Activated naive CD4-positive, alpha-beta T cell treated with anti-CD3 and anti-CD28 coated beads, Interleukin-2, amount 10 ng/mL, durations not matched to agents 7 days and 5 days (primary cell): Measurements from ENCODE around the gene SEC62.

Source experiments
- CTCF ChIA-PET: fragments of 350-600 bp; sonication (Branson Sonifier 250); formaldehyde crosslinking; loops from one replicate; lab custom pipeline; 2021; ENCODE audit warnings: antibody characterized with exemption; lab: Charles Lee
- DNase-seq: peaks from one replicate; pipeline ENCODE4 v3.0.0-alpha.2; 2020
- H3K27ac Mint-ChIP-seq: one replicate; pipeline ENCODE4 v1.8.0; 2021; ENCODE audit warnings: mild to moderate bottlenecking, moderate library complexity, mixed read lengths
- H3K27me3 Mint-ChIP-seq: one replicate; pipeline ENCODE4 v1.8.0; 2021; ENCODE audit warnings: mild to moderate bottlenecking, mixed read lengths
- H3K36me3 Mint-ChIP-seq: one replicate; pipeline ENCODE4 v1.8.0; 2021; ENCODE audit warnings: mixed read lengths
- H3K4me1 Mint-ChIP-seq: one replicate; pipeline ENCODE4 v1.8.0; 2021; ENCODE audit warnings: mixed read lengths
- H3K4me3 Mint-ChIP-seq: one replicate; pipeline ENCODE4 v1.8.0; 2021; ENCODE audit warnings: mild to moderate bottlenecking, moderate library complexity, mixed read lengths
- H3K9me3 Mint-ChIP-seq: one replicate; pipeline ENCODE4 v1.8.0; 2021; ENCODE audit warnings: mixed read lengths

SEC62 gene

GRCh38 chr3:169952045-169952444 is 14.6 kb upstream of the SEC62 start:
- no peak for DNase-seq
- no peaks in the 10 kb centered on the region for H3K36me3 Mint-ChIP-seq
- H3K4me3 Mint-ChIP-seq: no peak overlapping the region
- no peaks in the 10 kb centered on the region for H3K9me3 Mint-ChIP-seq
- CTCF ChIA-PET: no interaction called here
- H3K27ac Mint-ChIP-seq: no peak overlapping the region
- H3K4me1 Mint-ChIP-seq: peaks cover 3% of the 10 kb centered on the region
- no peaks in the 10 kb centered on the region for H3K27me3 Mint-ChIP-seq

DNA sequence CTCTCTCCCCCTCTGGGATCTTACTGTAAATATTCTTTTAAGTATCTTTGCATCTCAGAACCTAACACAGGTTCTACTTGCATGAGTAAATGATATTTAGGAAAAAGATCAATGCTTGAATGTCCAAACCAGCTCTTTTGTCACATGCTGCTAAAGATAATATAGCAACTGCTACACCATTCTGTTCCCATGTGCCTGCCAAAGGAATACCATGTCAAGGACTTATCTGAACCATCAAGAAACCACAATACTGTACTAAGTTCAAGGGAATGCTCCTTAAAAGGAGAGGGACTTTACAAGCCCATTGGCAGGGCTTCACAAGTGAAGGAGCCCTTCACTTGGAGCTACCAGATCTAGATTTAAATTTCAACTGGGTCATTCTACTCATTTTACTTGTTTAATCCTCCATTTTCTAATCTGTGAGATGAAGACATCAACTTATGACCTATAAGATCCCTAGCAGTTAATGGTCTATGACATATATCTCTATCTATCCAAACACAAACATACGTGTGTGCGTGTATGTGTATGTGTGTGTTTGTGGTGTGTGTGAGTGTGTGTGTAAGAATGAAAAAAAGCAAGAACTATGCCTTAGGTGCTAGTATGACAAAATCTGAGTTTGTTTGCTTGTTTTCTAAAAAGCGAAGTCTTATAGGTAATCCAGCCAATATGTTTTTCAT is 13.0 kb upstream of the SEC62 start:
- CTCF ChIA-PET: interaction anchor here (0.7 kb wide), 1 partner anchor 13 kb away, joined by 3 read pairs; the partner anchor contains the start of gene SEC62

DNA sequence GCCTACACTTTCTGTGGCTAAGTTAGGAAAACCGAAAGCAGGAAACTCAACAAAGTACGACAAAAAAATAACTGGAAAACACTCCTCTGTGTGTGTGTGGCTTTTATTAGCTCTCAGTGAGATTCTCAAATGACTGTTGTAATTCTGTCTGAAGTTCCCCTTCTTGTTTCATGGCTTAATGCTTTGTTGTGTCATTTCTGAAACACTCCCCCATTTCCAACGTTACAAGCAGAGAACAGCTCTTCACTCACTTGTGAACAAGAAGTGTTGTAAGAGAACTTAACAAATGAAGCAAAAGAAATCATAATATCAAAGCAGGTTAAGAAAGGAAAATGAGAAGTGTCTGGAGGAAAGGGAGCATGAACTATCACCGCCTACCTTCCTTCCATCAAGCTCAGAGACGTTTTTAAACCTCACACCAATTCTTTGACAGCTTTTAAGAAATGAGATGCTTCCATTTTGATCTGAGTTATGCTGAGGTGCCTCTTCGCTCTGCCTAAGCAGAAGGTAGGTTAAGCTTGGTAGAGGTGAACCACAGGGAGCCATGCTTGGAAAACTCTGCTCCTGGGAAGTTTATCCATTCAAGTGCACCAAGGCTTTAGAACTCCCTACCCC is 12.4 kb upstream of the SEC62 start:
- Mint-ChIP-seq H3K9me3 (no peaks in the 10 kb centered on the region), H3K4me3 (no peak overlapping the region), H3K27ac (no peak overlapping the region), H3K27me3 (peaks cover 4% of the 10 kb centered on the region), H3K4me1 (peaks cover 3% of the 10 kb centered on the region), H3K36me3 (no peaks in the 10 kb centered on the region)
- CTCF ChIA-PET: interaction anchor here (0.5 to 0.7 kb wide), 2 partner anchors 13 to 113 kb away, joined by 3 read pairs; partner anchors contain the start of gene SEC62
- DNase-seq: no peak

More for the DNA sequence above, 13.0 kb upstream of the SEC62 start:
- Mint-ChIP-seq H3K27me3 (no peaks in the 10 kb centered on the region), H3K9me3 (no peaks in the 10 kb centered on the region), H3K27ac (no peak overlapping the region), H3K4me1 (peaks cover 3% of the 10 kb centered on the region), H3K4me3 (no peak overlapping the region), H3K36me3 (no peaks in the 10 kb centered on the region)
- no peak for DNase-seq

DNA sequence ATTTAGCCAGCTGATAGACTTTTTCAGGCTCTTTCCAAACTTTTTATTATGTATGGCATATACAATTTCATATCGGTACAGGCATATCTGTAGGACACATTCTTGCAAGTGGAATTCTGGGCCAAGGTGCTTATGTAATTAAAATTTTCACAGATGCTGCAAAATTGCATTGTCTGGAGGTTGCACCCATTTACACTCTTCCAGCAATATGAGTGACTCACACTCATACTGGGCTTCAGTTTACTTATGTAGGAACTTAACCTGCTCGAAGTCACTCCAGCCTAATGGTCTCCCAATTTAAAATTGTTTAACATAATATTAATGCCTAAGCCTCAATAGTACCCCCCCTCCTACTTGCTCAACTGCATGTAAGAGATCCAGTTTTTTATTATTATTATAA is 11.2 kb upstream of the SEC62 start:
- Mint-ChIP-seq H3K4me3 (no peak overlapping the region), H3K27me3 (peaks cover 10% of the 10 kb centered on the region), H3K36me3 (no peaks in the 10 kb centered on the region), H3K4me1 (peaks cover 3% of the 10 kb centered on the region), H3K27ac (no peak overlapping the region), H3K9me3 (no peaks in the 10 kb centered on the region)
- CTCF ChIA-PET: no interaction called here
- DNase-seq: no peak

DNA sequence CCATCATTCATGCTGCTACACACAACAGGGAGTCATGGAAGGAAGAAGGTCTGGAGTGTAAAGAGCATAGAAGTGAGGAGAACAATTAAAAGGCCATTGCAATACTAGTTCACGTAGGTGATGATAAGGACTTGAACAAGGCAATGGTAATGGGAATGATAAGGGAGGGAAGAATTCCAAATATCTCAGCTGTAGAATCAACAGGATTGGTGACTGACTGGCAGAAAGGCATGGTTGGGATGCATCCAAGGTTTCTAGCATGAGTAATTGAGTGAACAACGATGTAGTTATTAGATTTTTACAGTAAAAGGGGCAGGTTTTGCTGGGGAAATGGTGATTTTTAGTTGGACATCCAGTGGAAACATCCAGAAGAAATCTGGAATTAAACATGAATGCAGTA is 2.4 kb upstream of the SEC62 start:
- peaks cover 4% of the 10 kb centered on the region for H3K9me3 Mint-ChIP-seq
- no peak overlapping the region for H3K4me3 Mint-ChIP-seq
- CTCF ChIA-PET: no interaction called here
- H3K27ac Mint-ChIP-seq: no peak overlapping the region
- H3K4me1 Mint-ChIP-seq: peaks cover 32% of the 10 kb centered on the region
- H3K36me3 Mint-ChIP-seq: peaks cover 8% of the 10 kb centered on the region
- peaks cover 6% of the 10 kb centered on the region for H3K27me3 Mint-ChIP-seq
- DNase-seq: no peak

DNA sequence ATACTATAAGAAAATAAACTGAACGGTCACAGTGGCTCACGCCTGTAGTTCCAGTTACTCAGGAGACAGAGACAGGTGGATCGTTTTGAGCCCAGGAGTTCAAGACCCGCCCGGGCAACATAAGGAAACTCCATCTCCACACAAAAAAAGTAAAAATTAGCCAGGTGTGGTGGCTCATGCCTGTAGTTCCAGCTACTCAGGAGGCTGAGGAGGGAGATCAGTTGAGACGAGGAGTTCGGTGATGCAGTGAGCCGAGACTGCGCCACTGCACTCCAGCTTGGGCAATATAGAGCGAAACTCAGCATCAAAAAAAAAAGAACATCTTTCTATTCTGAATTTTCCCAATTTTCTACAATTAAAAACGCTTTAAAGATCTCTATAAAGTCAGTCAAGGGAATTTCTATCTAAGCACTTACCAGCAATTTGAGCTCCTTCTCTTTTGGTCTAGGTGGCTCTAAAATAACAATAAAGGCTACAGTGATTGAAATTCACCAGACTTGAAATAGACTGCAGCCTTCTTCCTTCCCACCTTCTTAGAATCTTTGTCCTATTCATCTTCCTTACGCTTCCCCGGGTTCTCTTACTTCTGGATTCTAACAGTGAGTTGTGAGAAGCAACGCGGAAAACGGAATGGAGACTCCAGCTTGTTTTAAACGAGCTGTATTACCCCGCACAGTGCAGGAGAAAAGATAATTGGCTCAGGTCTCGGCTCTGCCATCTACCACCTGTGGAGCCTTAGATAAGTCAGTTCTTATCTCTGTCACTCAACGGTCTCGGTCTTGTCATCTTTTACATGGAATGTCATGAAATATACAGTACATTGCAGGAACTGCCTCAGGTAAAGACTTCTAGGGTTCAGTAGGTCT is 812 bp upstream of the SEC62 start:
- H3K9me3 Mint-ChIP-seq: peaks cover 4% of the 10 kb centered on the region
- CTCF ChIA-PET: interaction anchor here (0.6 to 3.0 kb wide), 9 partner anchors 15 to 203 kb away, joined by 3 to 9 read pairs (median 3); partner anchors contain the start of genes GPR160, LRRC34 and LRRIQ4
- DNase-seq: no peak
- H3K4me1 Mint-ChIP-seq: peaks cover 42% of the 10 kb centered on the region
- H3K27me3 Mint-ChIP-seq: no peaks in the 10 kb centered on the region
- H3K27ac Mint-ChIP-seq: peak overlapping the region; percentile 98
- peak overlapping the region; percentile 96 for H3K4me3 Mint-ChIP-seq
- H3K36me3 Mint-ChIP-seq: peaks cover 14% of the 10 kb centered on the region

DNA sequence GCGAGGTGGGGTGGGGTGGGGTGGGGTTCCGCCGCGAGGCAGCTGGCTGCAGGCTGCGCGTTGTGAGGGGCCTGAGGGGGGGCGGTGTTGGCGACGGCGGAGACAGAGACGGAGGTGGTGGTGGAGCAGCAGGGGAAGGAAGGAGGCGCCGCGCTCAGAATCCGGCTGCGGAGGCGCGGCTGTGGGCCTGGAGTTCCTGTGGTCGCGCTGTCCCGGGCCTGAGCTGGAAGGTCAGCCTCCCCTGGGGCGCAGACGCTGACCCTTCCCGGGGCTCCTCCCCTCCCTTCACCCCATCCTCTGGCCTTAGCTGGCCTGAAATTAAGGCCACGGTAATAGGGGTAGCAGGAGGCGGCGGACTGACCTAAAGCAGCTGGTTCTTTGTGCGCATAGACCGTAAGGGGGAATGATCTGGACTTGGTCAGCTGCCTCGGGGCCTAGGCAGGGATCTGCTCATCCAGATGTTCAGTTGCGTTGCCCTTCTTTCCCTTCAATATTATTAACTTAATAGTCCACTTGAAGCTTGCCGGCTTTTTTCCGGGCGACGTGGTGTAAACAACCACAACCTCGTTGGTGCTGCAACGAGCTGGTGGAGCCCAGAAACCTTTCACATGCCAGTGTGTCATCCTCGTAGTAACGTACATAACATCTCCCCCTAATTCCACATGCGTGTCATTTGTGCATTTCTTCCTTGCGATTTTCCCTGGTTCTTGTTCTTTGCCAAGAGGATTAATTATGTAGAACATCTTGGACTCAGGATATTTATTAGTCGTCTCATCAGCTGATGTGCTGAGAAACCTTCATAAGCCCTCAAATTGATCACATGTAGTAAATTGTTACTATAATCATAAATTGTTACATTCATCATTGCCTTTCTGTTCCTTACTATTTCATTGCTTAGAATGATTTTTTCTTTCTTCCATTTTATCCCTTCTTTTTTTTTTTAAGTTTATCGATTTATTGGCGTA is 626 bp downstream of the SEC62 start:
- Mint-ChIP-seq H3K4me3 (peak overlapping the region; percentile 96), H3K27me3 (no peaks in the 10 kb centered on the region), H3K36me3 (peaks cover 20% of the 10 kb centered on the region), H3K4me1 (peaks cover 50% of the 10 kb centered on the region), H3K9me3 (peaks cover 4% of the 10 kb centered on the region), H3K27ac (peak overlapping the region; percentile 98)
- CTCF ChIA-PET: interaction anchor here (0.5 to 3.0 kb wide), 11 partner anchors 13 to 204 kb away, joined by 3 to 9 read pairs (median 3); partner anchors contain the start of genes GPR160 and TERC
- DNase-seq: peak; percentile 56

GRCh38 chr3:169968224-169968885 is 1.7 kb downstream of the SEC62 start:
- Mint-ChIP-seq H3K4me3 (peak overlapping the region; percentile 96), H3K4me1 (peaks cover 54% of the 10 kb centered on the region), H3K27ac (no peak overlapping the region), H3K27me3 (no peaks in the 10 kb centered on the region), H3K36me3 (peaks cover 23% of the 10 kb centered on the region), H3K9me3 (peaks cover 4% of the 10 kb centered on the region)
- CTCF ChIA-PET: interaction anchor here (1.1 to 3.0 kb wide), 4 partner anchors 38 to 143 kb away, joined by 3 to 9 read pairs (median 5); partner anchors contain the start of gene GPR160
- DNase-seq: no peak

- CTCF ChIA-PET: interaction anchor here (0.7 kb wide), 1 partner anchor 31 kb away, joined by 3 read pairs; no protein-coding TSS in a partner anchor
- no peak overlapping the region for H3K4me3 Mint-ChIP-seq
- H3K9me3 Mint-ChIP-seq: peaks cover 3% of the 10 kb centered on the region
- DNase-seq: no peak
- H3K27me3 Mint-ChIP-seq: no peaks in the 10 kb centered on the region
- H3K36me3 Mint-ChIP-seq: peaks cover 30% of the 10 kb centered on the region
- H3K27ac Mint-ChIP-seq: no peak overlapping the region
- H3K4me1 Mint-ChIP-seq: peaks cover 60% of the 10 kb centered on the region
These were observed 2.8 kb downstream of the SEC62 start for GRCh38 chr3:169969174-169970095.

- H3K9me3 Mint-ChIP-seq: no peaks in the 10 kb centered on the region
- CTCF ChIA-PET: no interaction called here
- no peak overlapping the region for H3K4me3 Mint-ChIP-seq
- H3K27ac Mint-ChIP-seq: no peak overlapping the region
- H3K4me1 Mint-ChIP-seq: peaks cover 56% of the 10 kb centered on the region
- peaks cover 31% of the 10 kb centered on the region for H3K36me3 Mint-ChIP-seq
- no peak for DNase-seq
- H3K27me3 Mint-ChIP-seq: no peaks in the 10 kb centered on the region
These were observed 4.2 kb downstream of the SEC62 start for GRCh38 chr3:169970847-169971246.

- CTCF ChIA-PET: no interaction called here
- Mint-ChIP-seq H3K27me3 (no peaks in the 10 kb centered on the region), H3K4me1 (peaks cover 50% of the 10 kb centered on the region), H3K27ac (no peak overlapping the region), H3K9me3 (no peaks in the 10 kb centered on the region), H3K4me3 (no peak overlapping the region), H3K36me3 (peaks cover 36% of the 10 kb centered on the region)
- no peak for DNase-seq
These were observed 4.9 kb downstream of the SEC62 start for GRCh38 chr3:169971522-169971921.

- Mint-ChIP-seq H3K27me3 (no peaks in the 10 kb centered on the region), H3K4me3 (no peak overlapping the region), H3K9me3 (no peaks in the 10 kb centered on the region), H3K36me3 (peaks cover 63% of the 10 kb centered on the region), H3K4me1 (no peaks in the 10 kb centered on the region), H3K27ac (no peak overlapping the region)
- DNase-seq: no peak
- CTCF ChIA-PET: no interaction called here
These were observed 13.4 kb downstream of the SEC62 start for GRCh38 chr3:169980055-169980454.
